K562 (cell line): Measurements from ENCODE around the gene GPR171. TPM values are rescaled to one million over a fixed set of nuclear protein-coding genes. Genes with fewer than 3 reads are reported as not detected.

Experiments used
- ATAC-seq: fragments of 200-7000 bp; cut with Tn5 transposase; 3 replicates; pipeline ENCODE4 v1.9.1; 2020; ENCODE audit warnings: moderate library complexity
- BruUV-seq: library from RNA; stranded (reverse); fragments of 400-500 nt; replicated peaks from 2 replicates; lab custom pipeline; 2021; lab: Mats Ljungman, UMichigan
- CTCF ChIA-PET: fragments of 300-600 bp; formaldehyde crosslinking; extraction: SDS; loops from one replicate; lab custom pipeline; 2021; ENCODE audit warnings: low intra/inter-chr PET ratio; lab: Yijun Ruan, JAX
- POLR2A ChIA-PET: fragments of 300-600, 350-650 bp; sonication (Branson Sonifier 250); formaldehyde crosslinking; extraction: SDS; loops from one replicate; lab custom pipeline; 2021; ENCODE audit warnings: antibody characterized with exemption, inconsistent platforms; lab: Yijun Ruan, JAX
- DNase-seq, 4 experiments: peaks; one replicate each; pipeline versions ENCODE4 v3.0.0 to v3.0.0-alpha.2; 2011 to 2018; ENCODE audit warnings: low spot score in 3 of 4, mixed read lengths in 3 of 4; ENCODE audit errors: extremely low read depth in 1 of 4
- FAIRE-seq: peaks from 2 replicates; lab custom pipeline; 2011; peaks lifted over from hg19 to GRCh38; lab: Jason Lieb, UNC
- H2AFZ ChIP-seq: 2 replicates; pipeline ENCODE4 v1.6.0; 2011; ENCODE audit warnings: low read depth, low read length, control low read depth, inconsistent platforms
- H3K27ac ChIP-seq: fragments of 200-600 bp; 3 replicates; pipeline ENCODE4 v1.8.0; 2011; ENCODE audit warnings: low read depth, mild to moderate bottlenecking, control low read depth, inconsistent platforms, low read length, moderate library complexity, mixed read lengths; ENCODE audit errors: extremely low read depth
- H3K27me3 ChIP-seq, 2 experiments: fragments of 300-600 bp in 1 of 2; 2 replicates in 1 of 2; 3 replicates in 1 of 2; pipeline versions ENCODE4 v1.6.0 to v1.8.0; 2011; ENCODE audit warnings: inconsistent platforms in 2 of 2, low read length in 2 of 2, mild to moderate bottlenecking in 1 of 2, mixed read lengths in 1 of 2, moderate library complexity in 1 of 2; ENCODE audit not compliant: control insufficient read depth in 2 of 2, insufficient read depth in 2 of 2
- H3K36me3 ChIP-seq: fragments of 300-600 bp; 3 replicates; pipeline ENCODE4 v1.8.0; 2011; ENCODE audit warnings: mild to moderate bottlenecking, low read length, inconsistent platforms; ENCODE audit not compliant: control insufficient read depth, insufficient read depth
- H3K4me1 ChIP-seq, 2 experiments: fragments of 200-600 bp in 1 of 2; replicated peaks in 1 of 2; 2 replicates in 1 of 2; 3 replicates in 1 of 2; pipeline versions ENCODE4 v1.5.1 to v1.8.0; 2011; ENCODE audit warnings: inconsistent platforms in 2 of 2, low read length in 2 of 2, mild to moderate bottlenecking in 1 of 2, mixed read lengths in 1 of 2, moderate library complexity in 1 of 2; ENCODE audit not compliant: control insufficient read depth in 2 of 2, insufficient read depth in 2 of 2
- H3K4me2 ChIP-seq: 2 replicates; pipeline ENCODE4 v1.6.1; 2011; ENCODE audit warnings: low read length, control low read depth, inconsistent platforms, mixed read lengths; ENCODE audit not compliant: insufficient read depth
- H3K4me3 ChIP-seq: fragments of 200-600 bp; sonication (generic), shearing (Covaris generic); 2 replicates; pipeline ENCODE4 v1.5.1; 2016; ENCODE audit warnings: control low read depth, inconsistent platforms
- H3K79me2 ChIP-seq: fragments of 200-600 bp; 3 replicates; pipeline ENCODE4 v1.8.0; 2011; ENCODE audit warnings: low read length, inconsistent platforms; ENCODE audit not compliant: control insufficient read depth, insufficient read depth
- H3K9ac ChIP-seq, 2 experiments: 2 replicates each; pipeline versions ENCODE4 v1.6.0 to v1.6.1; 2011; ENCODE audit warnings: low read depth in 2 of 2, low read length in 2 of 2, control low read depth in 1 of 2, inconsistent platforms in 1 of 2, mild to moderate bottlenecking in 1 of 2, mixed read lengths in 1 of 2; ENCODE audit not compliant: insufficient read depth in 1 of 2
- H3K9me1 ChIP-seq: one replicate; pipeline ENCODE4 v1.6.0; 2011; ENCODE audit warnings: inconsistent platforms, mild to moderate bottlenecking, low read length, moderate library complexity; ENCODE audit not compliant: control insufficient read depth, insufficient read depth
- H3K9me3 ChIP-seq: replicated peaks from 2 replicates; pipeline ENCODE4 v1.5.1; 2011; ENCODE audit warnings: low read depth, low read length, inconsistent platforms; ENCODE audit not compliant: control insufficient read depth, insufficient read depth
- H4K20me1 ChIP-seq: replicated peaks from 2 replicates; pipeline ENCODE4 v1.6.1; 2011; ENCODE audit warnings: low read length, inconsistent platforms, mixed read lengths; ENCODE audit not compliant: control insufficient read depth, insufficient read depth
- ARID1B ChIP-seq: fragments of 450-650 bp; IDR thresholded peaks from 2 replicates; pipeline ENCODE4 v1.6.1; 2016; ENCODE audit warnings: antibody characterized with exemption, mild to moderate bottlenecking, inconsistent platforms
- CBFA2T3 ChIP-seq: fragments of 450-650 bp; IDR thresholded peaks from 2 replicates; pipeline ENCODE4 v1.6.1; 2017
- EHMT2 ChIP-seq: fragments of 450-650 bp; IDR thresholded peaks from 2 replicates; pipeline ENCODE4 v1.6.1; 2018; ENCODE audit warnings: antibody characterized with exemption
- FIP1L1 ChIP-seq: fragments of 200-400 bp; formaldehyde crosslinking; IDR thresholded peaks from 2 replicates; pipeline ENCODE4 v1.6.1; 2018; ENCODE audit warnings: mild to moderate bottlenecking, low read depth, low read length; ENCODE audit not compliant: poor library complexity, severe bottlenecking
- HBP1 ChIP-seq: fragments of 450-650 bp; formaldehyde crosslinking; IDR thresholded peaks from 2 replicates; pipeline ENCODE4 v1.4.0; 2022; ENCODE audit warnings: missing genetic modification characterization
- HDAC8 ChIP-seq: fragments of 450-650 bp; IDR thresholded peaks from 2 replicates; pipeline ENCODE4 v1.6.1; 2016; ENCODE audit warnings: mild to moderate bottlenecking, missing genetic modification characterization, moderate library complexity, missing compliant biosample characterization
- NCOA2 ChIP-seq, 2 experiments: fragments of 450-650 bp; IDR thresholded peaks; 2 replicates each; pipeline ENCODE4 v1.6.1; 2018; ENCODE audit warnings: mild to moderate bottlenecking in 2 of 2, moderate library complexity in 1 of 2; ENCODE audit not compliant: partially characterized antibody in 2 of 2
- RBM25 ChIP-seq: fragments of 200-400 bp; formaldehyde crosslinking; IDR thresholded peaks from 2 replicates; pipeline ENCODE4 v1.6.1; 2018; ENCODE audit warnings: low read length, low read depth, moderate library complexity; ENCODE audit not compliant: severe bottlenecking
- SIX5 ChIP-seq, 2 experiments: IDR thresholded peaks; 2 replicates each; pipeline ENCODE4 v1.6.1; 2011; ENCODE audit warnings: low read length in 2 of 2, borderline replicate concordance in 1 of 2, low read depth in 1 of 2, mild to moderate bottlenecking in 1 of 2, moderate library complexity in 1 of 2; ENCODE audit not compliant: insufficient read depth in 1 of 2
- SNRNP70 ChIP-seq: fragments of 200-400 bp; formaldehyde crosslinking; optimal IDR thresholded peaks from 2 replicates; pipeline ENCODE3; 2017; ENCODE audit warnings: low read depth, low read length
- SREBF2 ChIP-seq: sonication (generic); formaldehyde crosslinking; IDR thresholded peaks from 2 replicates; pipeline ENCODE4 v1.4.0; 2020; ENCODE audit warnings: mild to moderate bottlenecking, missing genetic modification reagents
- STAG1 ChIP-seq: sonication (generic); formaldehyde crosslinking; IDR thresholded peaks from 2 replicates; pipeline ENCODE4 v1.5.0; 2020; ENCODE audit warnings: missing genetic modification reagents, borderline replicate concordance
- ZC3H4 ChIP-seq: sonication (generic); formaldehyde crosslinking; IDR thresholded peaks from 2 replicates; pipeline ENCODE4 v1.9.0; 2021; ENCODE audit warnings: missing genetic modification reagents, borderline replicate concordance
- ZNF408 ChIP-seq: fragments of 250-450 bp; sonication (Bioruptor Pico); IDR thresholded peaks from 2 replicates; pipeline ENCODE4 v1.4.0; 2020; ENCODE audit warnings: low read depth, mild to moderate bottlenecking, moderate library complexity
- WGBS: fragments of 100-300 bp; shearing (Covaris generic); methylation state at CpG from one replicate; pipeline ENCODE4 v1.1.6; 2016; ENCODE audit warnings: low coverage, mixed read lengths; ENCODE audit not compliant: insufficient coverage; ENCODE audit errors: missing lambda C conversion rate; 5-methylcytosine and 5-hydroxymethylcytosine counted together
- in situ Hi-C: fragments of 300-500 bp; cut with MboI; formaldehyde crosslinking; loops from 4 replicates; pipeline ENCODE4 v1.15.0; 2018; ENCODE audit warnings: inconsistent platforms, mixed read lengths
- intact Hi-C: fragments of 100-400 bp; cut with micrococcal nuclease; formaldehyde crosslinking; loops from 2 replicates; pipeline ENCODE4 v1.14.2; 2022
- polyA plus RNA-seq, 8 experiments: library from polyadenylated mRNA; depleted of rRNA in 4 of 8; stranded (reverse) in 5 of 8; unstranded in 3 of 8; fragments of >200 nt; fragmentation: Nextera tagmentation in 2 of 8; fragmentation: Illumina TruSeq in 1 of 8; extraction: Ambion mirVana in 2 of 8; extraction: Trizol in 1 of 8; gene quantifications; 2 replicates each; pipeline versions ENCODE4 v1.2.1 to v1.2.3, GENCODE V29; 2011 to 2014; ENCODE audit warnings: inconsistent platforms in 1 of 8, missing spikeins in 1 of 8
- total RNA-seq, 7 experiments: library from RNA; depleted of rRNA in 6 of 7; stranded (reverse); fragments of >200 nt in 6 of 7; fragmentation: Illumina TruSeq in 2 of 7; extraction: Trizol in 2 of 7; gene quantifications; 2 replicates each; pipeline versions ENCODE4 v1.2.1 to v1.2.3, GENCODE V29; 2011 to 2021; ENCODE audit warnings: low replicate concordance in 1 of 7

The GPR171 gene
- total and polyA plus RNA-seq, 9 of the 15 experiments (the other 6 are each of a cell fraction or from before 2014, with no cell fraction given) = not detected

- TF ChIP-seq CBFA2T3 = no peak
These were observed 4.8 kb downstream of the GPR171 start (continued) for GRCh38 chr3:151197981-151198767.

GRCh38 chr3:151197228-151197627 lies 5.8 kb downstream of the GPR171 start:
- CTCF ChIA-PET = no interaction called here

More at GRCh38 chr3:151197228-151197627, 5.8 kb downstream of the GPR171 start:
- no peaks in the 10 kb centered on the region for H3K79me2 ChIP-seq
- peaks cover 3 to 5% of the 10 kb centered on the region in 2 experiments; a peak in 4 of 5 replicates for H3K27me3 ChIP-seq
- no peak for DNase-seq
- H4K20me1 ChIP-seq = no peaks in the 10 kb centered on the region
- no peak overlapping the region for H2AFZ ChIP-seq
- no peaks in the 10 kb centered on the region for H3K36me3 ChIP-seq
- no TSS peak for BruUV-seq
- ATAC-seq = no peak
- intact Hi-C loops (no loop called here), in situ Hi-C loops (no loop called here)
- no peak overlapping the region for H3K4me2 ChIP-seq
- under 1% methylated on average over 8 of the region's 8 CpGs for WGBS
- H3K9ac ChIP-seq = no peak overlapping the region
- POLR2A ChIA-PET = interaction anchor here (1.3 kb wide), 1 partner anchor 12 kb away, joined by 3 read pairs; no protein-coding TSS in a partner anchor
- no peak overlapping the region for H3K4me3 ChIP-seq
- H3K9me1 ChIP-seq = no peaks in the 10 kb centered on the region
- FAIRE-seq = no peak
- TF ChIP-seq NCOA2 (IDR thresholded peaks at IDR 0.05; ENCODE audit: partially characterized antibody in 2 of 2) (no peak), ZC3H4 (CRISPR knock-in tag) (no peak), HBP1 (CRISPR knock-in tag) (no peak), ARID1B (no peak), SREBF2 (CRISPR knock-in tag) (no peak), STAG1 (no peak), EHMT2 (no peak), SNRNP70 (no peak), SIX5 (IDR thresholded peaks at IDR 0.05; ENCODE audit: borderline replicate concordance in 1 of 2, insufficient read depth in 1 of 2, low read depth in 1 of 2, low read length in 2 of 2) (no peak), FIP1L1 (no peak), RBM25 (no peak), ZNF408 (CRISPR knock-in tag) (no peak), HDAC8 (tag) (no peak)
- TF ChIP-seq, all 486 proteins: peak for 0
- Histone ChIP-seq H3K9me3 (no peaks in the 10 kb centered on the region), H3K27ac (no peak overlapping the region), H3K4me1 (no peaks in the 10 kb centered on the region)
